Measurements from ENCODE around the gene PARVA. TPM values are rescaled to one million over a fixed set of nuclear protein-coding genes. Genes with fewer than 3 reads are reported as not detected.

Gene PARVA
- total and polyA plus RNA-seq, 2 donors from 2014 or later, result 25.1 to 80.3 TPM

- no peaks in the 10 kb centered on the region for H3K4me1 ChIP-seq (ENCODE audit: control insufficient read depth in 2 of 3, insufficient read depth in 2 of 3, low read depth in 1 of 3, low read length in 3 of 3)
- H3K9me3 ChIP-seq (ENCODE audit: control insufficient read depth in 2 of 3, insufficient read depth in 1 of 3, low read length in 3 of 3), result no peaks in the 10 kb centered on the region
- no peak overlapping the region for H3K9ac ChIP-seq (ENCODE audit: low read length in 3 of 3)
- H3K4me3 ChIP-seq (ENCODE audit: low read length in 3 of 3), result no peak overlapping the region
- DNase-seq (peak in 1 of 5 donors; percentile 17), FAIRE-seq (no peak)
- H3K27me3 ChIP-seq (ENCODE audit: control insufficient read depth, insufficient read depth, low read length), result no peaks in the 10 kb centered on the region
- no peak overlapping the region for H3K27ac ChIP-seq (ENCODE audit: low read depth in 2 of 2, low read length in 2 of 2)
- peaks cover 0 to 3% (median 2%) of the 10 kb centered on the region in 3 donors for H3K36me3 ChIP-seq (ENCODE audit: control insufficient read depth in 2 of 3, insufficient read depth in 3 of 3, low read length in 3 of 3)
- no peak for TF ChIP-seq CTCF (IDR thresholded peaks at IDR 0.05; ENCODE audit: borderline replicate concordance, extremely low read depth, insufficient read depth)
- intact Hi-C loops (cut with DNase I), result no loop called here
Measured at GRCh38 chr11:12448131-12448939, 71.0 kb downstream of the PARVA start.

- H3K4me1 ChIP-seq (ENCODE audit: control insufficient read depth in 2 of 3, insufficient read depth in 2 of 3, low read depth in 1 of 3, low read length in 3 of 3), result no peaks in the 10 kb centered on the region
- intact Hi-C loops (cut with DNase I), result no loop called here
- no peak for DNase-seq
Measured at GRCh38 chr11:12449961-12450715, 72.8 kb downstream of the PARVA start.

GRCh38 chr11:12451179-12451814 lies 73.9 kb downstream of the PARVA start:
- TF ChIP-seq CTCF (IDR thresholded peaks at IDR 0.05; ENCODE audit: borderline replicate concordance, extremely low read depth, insufficient read depth), result no peak
- Histone ChIP-seq H3K36me3 (ENCODE audit: control insufficient read depth in 2 of 3, insufficient read depth in 3 of 3, low read length in 3 of 3) (no peaks in the 10 kb centered on the region), H3K9ac (ENCODE audit: low read length in 3 of 3) (no peak overlapping the region), H3K9me3 (ENCODE audit: control insufficient read depth in 2 of 3, insufficient read depth in 1 of 3, low read length in 3 of 3) (no peaks in the 10 kb centered on the region), H3K4me1 (ENCODE audit: control insufficient read depth in 2 of 3, insufficient read depth in 2 of 3, low read depth in 1 of 3, low read length in 3 of 3) (no peaks in the 10 kb centered on the region), H3K27me3 (ENCODE audit: control insufficient read depth, insufficient read depth, low read length) (no peaks in the 10 kb centered on the region), H3K27ac (ENCODE audit: low read depth in 2 of 2, low read length in 2 of 2) (no peak overlapping the region), H3K4me3 (ENCODE audit: low read length in 3 of 3) (no peak overlapping the region)
- no peak for DNase-seq
- FAIRE-seq, result no peak
- intact Hi-C loops (cut with DNase I), result no loop called here

More at GRCh38 chr11:12449961-12450715, 72.8 kb downstream of the PARVA start:
- no peak overlapping the region for H3K9ac ChIP-seq (ENCODE audit: low read length in 3 of 3)
- H3K36me3 ChIP-seq (ENCODE audit: control insufficient read depth in 2 of 3, insufficient read depth in 3 of 3, low read length in 3 of 3), result no peaks in the 10 kb centered on the region
- no peak for FAIRE-seq
- no peak overlapping the region for H3K4me3 ChIP-seq (ENCODE audit: low read length in 3 of 3)
- TF ChIP-seq CTCF (IDR thresholded peaks at IDR 0.05; ENCODE audit: borderline replicate concordance, extremely low read depth, insufficient read depth), result no peak
- no peak overlapping the region for H3K27ac ChIP-seq (ENCODE audit: low read depth in 2 of 2, low read length in 2 of 2)
- no peaks in the 10 kb centered on the region for H3K9me3 ChIP-seq (ENCODE audit: control insufficient read depth in 2 of 3, insufficient read depth in 1 of 3, low read length in 3 of 3)
- no peaks in the 10 kb centered on the region for H3K27me3 ChIP-seq (ENCODE audit: control insufficient read depth, insufficient read depth, low read length)

Measured in kidney (tissue), 14 donors.